GM12875 (cell line): ENCODE results near the gene ZBTB25.

Experiments used
- H3K4me3 ChIP-seq: one replicate; pipeline ENCODE4 v1.5.1; 2011; ENCODE audit warnings: low read depth, low read length, control low read depth
- CTCF ChIP-seq: IDR thresholded peaks from 2 replicates; pipeline ENCODE4 v1.5.1; 2011; ENCODE audit warnings: low read depth, mild to moderate bottlenecking, control low read depth, inconsistent platforms, low read length, moderate library complexity, borderline replicate concordance; ENCODE audit not compliant: insufficient read depth

The ZBTB25 gene

GRCh38 chr14:64465191-64465822, 38.3 kb downstream of the ZBTB25 start, which contains the start of gene AKAP5:
AKAP5 (plus strand) TSS chr14:64465499; CDS start chr14:64468395, 2,896 bp downstream.
- peak within 1 kb of the TSS; percentile 37 for H3K4me3 ChIP-seq
- no peak for TF ChIP-seq CTCF

DNA sequence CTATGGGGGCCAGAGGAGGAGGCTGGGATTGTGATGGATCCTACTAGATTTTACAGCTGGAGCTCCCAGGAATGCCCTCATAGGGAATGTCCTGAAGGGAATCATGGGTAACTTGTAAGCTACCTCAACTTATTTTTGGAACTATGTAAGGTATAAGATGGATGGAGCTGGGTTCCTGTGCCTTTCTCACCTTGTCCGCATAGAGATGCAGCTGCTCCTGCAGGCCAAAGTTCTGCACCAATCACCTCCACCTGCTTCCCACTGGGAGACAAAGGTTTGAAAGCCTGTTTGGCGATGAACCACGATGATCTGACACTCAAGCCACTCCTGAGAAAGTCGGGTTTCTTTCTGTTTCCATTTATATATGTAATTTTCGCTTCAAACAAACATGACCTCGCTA, 39.0 kb downstream of the ZBTB25 start:
- H3K4me3 ChIP-seq, result peak overlapping the region; percentile 37

GRCh38 chr14:64463873-64464272, 39.8 kb downstream of the ZBTB25 start:
- TF ChIP-seq CTCF, result no peak
- no peak overlapping the region for H3K4me3 ChIP-seq

More for the DNA sequence above, 39.0 kb downstream of the ZBTB25 start:
- no peak for TF ChIP-seq CTCF

DNA sequence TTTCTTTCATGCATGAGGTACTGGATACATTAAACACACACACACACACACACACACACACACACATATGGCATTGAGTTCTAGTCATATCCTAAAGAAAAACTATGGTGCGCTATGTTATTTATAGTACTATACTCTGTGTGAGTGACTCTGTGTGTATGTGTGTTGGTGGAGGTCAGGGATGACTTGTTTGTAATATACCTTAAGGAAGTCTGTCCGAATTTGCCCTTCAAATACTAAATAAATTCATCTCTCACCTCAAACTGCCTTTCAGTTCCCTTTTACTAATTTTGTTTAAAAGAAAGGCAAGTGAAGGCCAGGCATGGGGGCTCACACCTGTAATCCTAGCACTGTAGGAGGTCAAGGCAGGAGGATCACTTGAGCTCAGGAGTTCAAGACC, 40.4 kb downstream of the ZBTB25 start:
- TF ChIP-seq CTCF, result no peak
- H3K4me3 ChIP-seq, result no peak overlapping the region

DNA sequence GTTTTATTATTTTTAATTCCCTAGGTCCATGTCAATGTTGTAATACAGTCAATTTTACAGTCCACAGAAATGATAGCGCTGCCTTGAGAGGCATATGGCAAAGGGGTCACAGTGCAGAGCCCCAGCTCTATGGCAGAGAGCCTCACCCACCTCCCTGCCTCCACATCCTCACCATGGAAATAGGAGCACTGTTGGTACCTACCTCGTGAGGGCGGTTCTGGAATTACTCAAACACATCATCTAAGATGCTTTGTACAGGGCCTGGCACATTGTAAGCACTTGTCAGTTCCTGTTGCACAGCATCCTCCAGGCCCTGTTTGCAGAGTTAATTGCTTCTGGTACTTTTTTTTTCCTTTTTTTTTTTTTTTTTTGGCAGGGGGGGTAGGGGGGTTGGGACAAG, 42.4 kb downstream of the ZBTB25 start:
- H3K4me3 ChIP-seq, result no peak overlapping the region
- no peak for TF ChIP-seq CTCF

- no peak overlapping the region for H3K4me3 ChIP-seq
- TF ChIP-seq CTCF, result no peak
Measured at GRCh38 chr14:64459405-64460136, 44.1 kb downstream of the ZBTB25 start.

DNA sequence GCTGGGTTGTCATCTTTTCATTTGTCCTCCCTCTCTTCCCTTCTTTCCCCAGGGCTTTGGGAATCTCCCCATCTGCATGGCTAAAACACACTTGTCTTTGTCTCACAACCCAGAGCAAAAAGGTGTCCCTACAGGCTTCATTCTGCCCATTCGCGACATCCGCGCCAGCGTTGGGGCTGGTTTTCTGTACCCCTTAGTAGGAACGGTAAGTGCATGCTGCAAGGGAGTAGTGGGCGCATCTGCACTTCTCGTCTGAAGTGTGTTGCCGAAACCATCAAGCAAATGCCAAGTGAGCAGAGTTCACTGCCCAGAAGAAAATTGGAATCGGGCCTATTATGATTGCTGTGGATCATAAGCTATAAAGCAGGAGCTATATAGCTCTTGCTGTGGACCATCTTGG, 49.0 kb downstream of the ZBTB25 start:
- TF ChIP-seq CTCF, result no peak
- H3K4me3 ChIP-seq, result no peak overlapping the region
